B cell (primary cell): ENCODE data around the gene AHDC1.

Source experiments
- EZH2 ChIP-seq: IDR thresholded peaks from 2 replicates; pipeline ENCODE4 v1.6.1; 2012; ENCODE audit warnings: borderline replicate concordance, low read depth, mild to moderate bottlenecking, moderate library complexity, low read length; ENCODE audit not compliant: insufficient read depth, poor library complexity, severe bottlenecking
- TF ChIP-seq, protein P1 (sequence below): fragments of 200-600 bp; IDR thresholded peaks from one replicate; pipeline ENCODE4 v1.8.0; 2022; ENCODE audit warnings: antibody characterized with exemption, mild to moderate bottlenecking

DNA sequence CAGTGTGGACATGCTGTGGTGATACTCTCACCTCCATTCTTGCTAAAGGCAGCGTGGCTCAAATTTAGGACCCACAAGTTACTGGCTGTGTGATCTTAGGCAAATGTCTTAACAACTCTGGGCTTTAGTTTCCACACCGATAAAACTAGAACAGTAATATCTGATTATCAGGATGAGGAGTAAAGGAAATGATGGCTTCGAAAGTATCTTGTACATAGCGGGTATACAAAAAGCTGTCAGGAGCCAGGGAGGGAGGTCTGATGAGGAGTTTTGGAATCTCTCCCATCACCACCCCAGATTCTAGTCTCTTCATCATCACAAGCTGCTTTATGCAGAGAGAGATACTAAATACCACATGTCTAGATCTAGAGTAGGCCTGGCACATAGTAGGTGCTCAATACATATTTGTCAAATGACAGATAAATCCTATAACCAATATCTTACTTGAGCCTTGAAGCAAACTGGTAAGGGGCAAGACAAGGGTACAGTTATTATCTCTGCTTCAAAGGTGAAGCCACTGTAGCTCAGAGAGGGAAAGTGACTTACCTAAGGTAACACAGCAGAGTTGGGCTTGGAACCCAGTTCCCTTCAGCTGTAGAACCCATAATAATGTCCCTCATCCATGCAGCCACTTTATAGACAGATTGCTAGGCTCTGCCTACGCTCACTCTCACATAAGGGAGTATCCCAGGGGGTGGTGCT lies 40.6 kb upstream of the AHDC1 start:
- TF ChIP-seq, protein P1, sequence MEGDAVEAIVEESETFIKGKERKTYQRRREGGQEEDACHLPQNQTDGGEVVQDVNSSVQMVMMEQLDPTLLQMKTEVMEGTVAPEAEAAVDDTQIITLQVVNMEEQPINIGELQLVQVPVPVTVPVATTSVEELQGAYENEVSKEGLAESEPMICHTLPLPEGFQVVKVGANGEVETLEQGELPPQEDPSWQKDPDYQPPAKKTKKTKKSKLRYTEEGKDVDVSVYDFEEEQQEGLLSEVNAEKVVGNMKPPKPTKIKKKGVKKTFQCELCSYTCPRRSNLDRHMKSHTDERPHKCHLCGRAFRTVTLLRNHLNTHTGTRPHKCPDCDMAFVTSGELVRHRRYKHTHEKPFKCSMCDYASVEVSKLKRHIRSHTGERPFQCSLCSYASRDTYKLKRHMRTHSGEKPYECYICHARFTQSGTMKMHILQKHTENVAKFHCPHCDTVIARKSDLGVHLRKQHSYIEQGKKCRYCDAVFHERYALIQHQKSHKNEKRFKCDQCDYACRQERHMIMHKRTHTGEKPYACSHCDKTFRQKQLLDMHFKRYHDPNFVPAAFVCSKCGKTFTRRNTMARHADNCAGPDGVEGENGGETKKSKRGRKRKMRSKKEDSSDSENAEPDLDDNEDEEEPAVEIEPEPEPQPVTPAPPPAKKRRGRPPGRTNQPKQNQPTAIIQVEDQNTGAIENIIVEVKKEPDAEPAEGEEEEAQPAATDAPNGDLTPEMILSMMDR = no peak
- no peak for TF ChIP-seq EZH2
